Measurements from ENCODE around the gene KIF26B.
"Not testable (repeated sequence)": the region's sequence is repeated elsewhere in the genome, so short reads cannot be mapped to it uniquely, and the experiment has no call there.

Gene KIF26B

GRCh38 chr1:245126530-245126929 lies 28.3 kb upstream of the KIF26B start:
- Histone ChIP-seq H3K27ac (ENCODE audit: low read length) (no peak overlapping the region), H3K4me3 (ENCODE audit: low read depth in 1 of 2, low read length in 2 of 2) (no peak overlapping the region), H2AFZ (ENCODE audit: low read depth, low read length) (no peak overlapping the region), H3K4me2 (ENCODE audit: insufficient read depth, low read length) (no peak overlapping the region), H3K27me3 (ENCODE audit: insufficient read depth, low read length, poor library complexity) (no peaks in the 10 kb centered on the region), H3K4me1 (ENCODE audit: insufficient read depth, low read length) (no peaks in the 10 kb centered on the region), H3K9ac (ENCODE audit: low read depth, low read length) (no peak overlapping the region), H3K9me3 (ENCODE audit: insufficient read depth, low read length, severe bottlenecking) (no peaks in the 10 kb centered on the region), H3K79me2 (ENCODE audit: insufficient read depth, low read length) (no peaks in the 10 kb centered on the region), H3K36me3 (ENCODE audit: insufficient read depth, low read length) (peaks cover 3% of the 10 kb centered on the region; the same call in 1 of the 2 replicates), H4K20me1 (ENCODE audit: insufficient read depth, low read length) (no peaks in the 10 kb centered on the region; the same call in 1 of the 2 replicates)
- no peak for TF ChIP-seq CTCF (IDR thresholded peaks at IDR 0.05; ENCODE audit: borderline replicate concordance, extremely low read depth, low read length, poor library complexity, severe bottlenecking)
- no peak for TF ChIP-seq EZH2 (IDR thresholded peaks at IDR 0.05; ENCODE audit: borderline replicate concordance, low read depth, low read length, severe bottlenecking)
- DNase-seq, result no peak
- no peak for ATAC-seq (ENCODE audit: insufficient read depth, low read depth)

DNA sequence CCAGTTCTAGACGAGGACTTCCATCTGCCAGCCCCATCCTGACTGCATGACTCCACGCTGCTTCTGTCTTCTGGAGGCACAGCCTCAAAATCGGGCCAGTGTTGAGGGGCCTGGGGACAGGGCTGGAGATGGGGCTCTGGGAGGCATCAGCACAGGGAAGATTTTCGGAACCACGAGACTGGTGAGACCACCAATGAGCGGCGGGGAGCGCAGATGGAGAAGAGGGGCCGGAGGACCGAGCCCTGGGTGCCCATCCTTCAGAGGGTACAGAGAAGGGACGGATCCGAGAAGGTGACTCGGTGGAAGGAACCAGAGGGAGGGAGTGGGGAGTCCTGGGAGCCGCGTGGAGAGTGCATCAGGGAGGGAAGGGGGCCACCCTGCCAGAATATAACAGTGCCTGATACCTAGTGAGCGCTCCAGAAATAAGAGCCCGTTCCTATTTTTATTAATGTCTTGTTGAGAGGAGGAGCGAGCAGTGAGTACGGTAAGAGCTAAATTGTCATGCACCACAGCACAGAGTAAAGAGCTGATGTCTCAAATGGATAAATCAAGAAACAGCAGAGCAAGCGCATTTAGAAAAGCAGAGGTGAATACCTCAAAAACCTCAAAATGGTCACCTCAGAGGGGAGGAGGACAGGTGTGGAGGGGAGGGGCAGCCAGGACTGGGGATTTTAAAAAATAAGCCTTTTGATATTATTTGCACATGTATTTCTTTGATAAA lies 26.2 kb upstream of the KIF26B start:
- Histone ChIP-seq H3K4me3 (ENCODE audit: low read depth in 1 of 2, low read length in 2 of 2) (no peak overlapping the region), H3K4me1 (ENCODE audit: insufficient read depth, low read length) (no peaks in the 10 kb centered on the region), H4K20me1 (ENCODE audit: insufficient read depth, low read length) (no peaks in the 10 kb centered on the region; the same call in 1 of the 2 replicates), H2AFZ (ENCODE audit: low read depth, low read length) (no peak overlapping the region), H3K4me2 (ENCODE audit: insufficient read depth, low read length) (no peak overlapping the region), H3K9ac (ENCODE audit: low read depth, low read length) (no peak overlapping the region), H3K27ac (ENCODE audit: low read length) (no peak overlapping the region), H3K79me2 (ENCODE audit: insufficient read depth, low read length) (no peaks in the 10 kb centered on the region), H3K36me3 (ENCODE audit: insufficient read depth, low read length) (peaks cover 3% of the 10 kb centered on the region; the same call in 1 of the 2 replicates), H3K27me3 (ENCODE audit: insufficient read depth, low read length, poor library complexity) (no peaks in the 10 kb centered on the region), H3K9me3 (ENCODE audit: insufficient read depth, low read length, severe bottlenecking) (no peaks in the 10 kb centered on the region)
- ATAC-seq (ENCODE audit: insufficient read depth, low read depth) (no peak), DNase-seq (no peak)
- TF ChIP-seq EZH2 (IDR thresholded peaks at IDR 0.05; ENCODE audit: borderline replicate concordance, low read depth, low read length, severe bottlenecking), result no peak
- no peak for TF ChIP-seq CTCF (IDR thresholded peaks at IDR 0.05; ENCODE audit: borderline replicate concordance, extremely low read depth, low read length, poor library complexity, severe bottlenecking)

GRCh38 chr1:245129319-245130240 lies 25.2 kb upstream of the KIF26B start:
- Histone ChIP-seq H4K20me1 (ENCODE audit: insufficient read depth, low read length) (no peaks in the 10 kb centered on the region; the same call in 1 of the 2 replicates), H3K4me3 (ENCODE audit: low read depth in 1 of 2, low read length in 2 of 2) (no peak overlapping the region), H2AFZ (ENCODE audit: low read depth, low read length) (no peak overlapping the region), H3K79me2 (ENCODE audit: insufficient read depth, low read length) (no peaks in the 10 kb centered on the region), H3K4me2 (ENCODE audit: insufficient read depth, low read length) (no peak overlapping the region), H3K27ac (ENCODE audit: low read length) (no peak overlapping the region), H3K9ac (ENCODE audit: low read depth, low read length) (no peak overlapping the region), H3K4me1 (ENCODE audit: insufficient read depth, low read length) (no peaks in the 10 kb centered on the region), H3K27me3 (ENCODE audit: insufficient read depth, low read length, poor library complexity) (no peaks in the 10 kb centered on the region), H3K36me3 (ENCODE audit: insufficient read depth, low read length) (no peaks in the 10 kb centered on the region), H3K9me3 (ENCODE audit: insufficient read depth, low read length, severe bottlenecking) (no peaks in the 10 kb centered on the region)
- TF ChIP-seq EZH2 (IDR thresholded peaks at IDR 0.05; ENCODE audit: borderline replicate concordance, low read depth, low read length, severe bottlenecking) (no peak), CTCF (IDR thresholded peaks at IDR 0.05; ENCODE audit: borderline replicate concordance, extremely low read depth, low read length, poor library complexity, severe bottlenecking) (no peak)
- ATAC-seq (ENCODE audit: insufficient read depth, low read depth) (no peak), DNase-seq (no peak)

- not testable (repeated sequence) for H3K36me3 ChIP-seq (ENCODE audit: insufficient read depth, low read length); H3K27me3 ChIP-seq (ENCODE audit: insufficient read depth, low read length, poor library complexity); ATAC-seq (ENCODE audit: insufficient read depth, low read depth); DNase-seq; H3K4me1 ChIP-seq (ENCODE audit: insufficient read depth, low read length); H2AFZ ChIP-seq (ENCODE audit: low read depth, low read length); H3K9ac ChIP-seq (ENCODE audit: low read depth, low read length); H3K79me2 ChIP-seq (ENCODE audit: insufficient read depth, low read length); H3K27ac ChIP-seq (ENCODE audit: low read length); H3K4me3 ChIP-seq (ENCODE audit: low read depth in 1 of 2, low read length in 2 of 2); H3K4me2 ChIP-seq (ENCODE audit: insufficient read depth, low read length); H4K20me1 ChIP-seq (ENCODE audit: insufficient read depth, low read length); H3K9me3 ChIP-seq (ENCODE audit: insufficient read depth, low read length, severe bottlenecking)
Observed at GRCh38 chr1:245130281-245131025, 24.3 kb upstream of the KIF26B start.

All from DND-41 (cell line).